ENCODE measurements around the gene C1orf122.

C1orf122 gene

GRCh38 chr1:37825506-37825905 is 17.9 kb downstream of the C1orf122 start:
- H3K9ac ChIP-seq (ENCODE audit: low read depth, low read length), result no peak overlapping the region
- H3K27ac ChIP-seq (ENCODE audit: low read depth, low read length), result no peak overlapping the region
- H3K36me3 ChIP-seq (ENCODE audit: control insufficient read depth, insufficient read depth, low read length), result peaks cover 34% of the 10 kb centered on the region

GRCh38 chr1:37828410-37829074 is 21.0 kb downstream of the C1orf122 start:
- no peaks in the 10 kb centered on the region for H3K4me1 ChIP-seq (ENCODE audit: control insufficient read depth, insufficient read depth, low read length)
- H3K9ac ChIP-seq (ENCODE audit: low read depth, low read length), result no peak overlapping the region
- no peak overlapping the region for H3K27ac ChIP-seq (ENCODE audit: low read depth, low read length)
- peaks cover 31% of the 10 kb centered on the region for H3K36me3 ChIP-seq (ENCODE audit: control insufficient read depth, insufficient read depth, low read length)
- no peak overlapping the region for H3K4me3 ChIP-seq (ENCODE audit: low read depth, low read length)
- no peaks in the 10 kb centered on the region for H3K9me3 ChIP-seq (ENCODE audit: control insufficient read depth, insufficient read depth, low read length)
- no peaks in the 10 kb centered on the region for H3K27me3 ChIP-seq (ENCODE audit: control insufficient read depth, insufficient read depth, low read length)

More at GRCh38 chr1:37825506-37825905, 17.9 kb downstream of the C1orf122 start:
- no peaks in the 10 kb centered on the region for H3K9me3 ChIP-seq (ENCODE audit: control insufficient read depth, insufficient read depth, low read length)
- H3K4me3 ChIP-seq (ENCODE audit: low read depth, low read length), result no peak overlapping the region
- no peaks in the 10 kb centered on the region for H3K27me3 ChIP-seq (ENCODE audit: control insufficient read depth, insufficient read depth, low read length)
- no peaks in the 10 kb centered on the region for H3K4me1 ChIP-seq (ENCODE audit: control insufficient read depth, insufficient read depth, low read length)

GRCh38 chr1:37831109-37831508 is 23.5 kb downstream of the C1orf122 start:
- Histone ChIP-seq H3K9me3 (ENCODE audit: control insufficient read depth, insufficient read depth, low read length) (no peaks in the 10 kb centered on the region), H3K9ac (ENCODE audit: low read depth, low read length) (no peak overlapping the region), H3K27me3 (ENCODE audit: control insufficient read depth, insufficient read depth, low read length) (no peaks in the 10 kb centered on the region), H3K4me1 (ENCODE audit: control insufficient read depth, insufficient read depth, low read length) (no peaks in the 10 kb centered on the region), H3K4me3 (ENCODE audit: low read depth, low read length) (no peak overlapping the region), H3K36me3 (ENCODE audit: control insufficient read depth, insufficient read depth, low read length) (peaks cover 50% of the 10 kb centered on the region), H3K27ac (ENCODE audit: low read depth, low read length) (no peak overlapping the region)

GRCh38 chr1:37831809-37832208 is 24.2 kb downstream of the C1orf122 start:
- no peaks in the 10 kb centered on the region for H3K27me3 ChIP-seq (ENCODE audit: control insufficient read depth, insufficient read depth, low read length)
- no peak overlapping the region for H3K9ac ChIP-seq (ENCODE audit: low read depth, low read length)
- no peaks in the 10 kb centered on the region for H3K4me1 ChIP-seq (ENCODE audit: control insufficient read depth, insufficient read depth, low read length)
- no peaks in the 10 kb centered on the region for H3K9me3 ChIP-seq (ENCODE audit: control insufficient read depth, insufficient read depth, low read length)
- no peak overlapping the region for H3K4me3 ChIP-seq (ENCODE audit: low read depth, low read length)
- H3K36me3 ChIP-seq (ENCODE audit: control insufficient read depth, insufficient read depth, low read length), result peaks cover 56% of the 10 kb centered on the region
- no peak overlapping the region for H3K27ac ChIP-seq (ENCODE audit: low read depth, low read length)

- Histone ChIP-seq H3K9me3 (ENCODE audit: control insufficient read depth, insufficient read depth, low read length) (no peaks in the 10 kb centered on the region), H3K27me3 (ENCODE audit: control insufficient read depth, insufficient read depth, low read length) (no peaks in the 10 kb centered on the region), H3K4me1 (ENCODE audit: control insufficient read depth, insufficient read depth, low read length) (no peaks in the 10 kb centered on the region), H3K9ac (ENCODE audit: low read depth, low read length) (no peak overlapping the region), H3K27ac (ENCODE audit: low read depth, low read length) (no peak overlapping the region), H3K36me3 (ENCODE audit: control insufficient read depth, insufficient read depth, low read length) (peaks cover 78% of the 10 kb centered on the region), H3K4me3 (ENCODE audit: low read depth, low read length) (no peak overlapping the region)
Observed at GRCh38 chr1:37836788-37837187, 29.2 kb downstream of the C1orf122 start.

- Histone ChIP-seq H3K4me1 (ENCODE audit: control insufficient read depth, insufficient read depth, low read length) (no peaks in the 10 kb centered on the region), H3K4me3 (ENCODE audit: low read depth, low read length) (no peak overlapping the region), H3K27ac (ENCODE audit: low read depth, low read length) (no peak overlapping the region), H3K36me3 (ENCODE audit: control insufficient read depth, insufficient read depth, low read length) (peaks cover 54% of the 10 kb centered on the region), H3K27me3 (ENCODE audit: control insufficient read depth, insufficient read depth, low read length) (no peaks in the 10 kb centered on the region), H3K9me3 (ENCODE audit: control insufficient read depth, insufficient read depth, low read length) (no peaks in the 10 kb centered on the region), H3K9ac (ENCODE audit: low read depth, low read length) (no peak overlapping the region)
Observed at GRCh38 chr1:37839676-37840075, 32.1 kb downstream of the C1orf122 start.

- Histone ChIP-seq H3K27me3 (ENCODE audit: control insufficient read depth, insufficient read depth, low read length) (no peaks in the 10 kb centered on the region), H3K36me3 (ENCODE audit: control insufficient read depth, insufficient read depth, low read length) (peaks cover 45% of the 10 kb centered on the region), H3K9ac (ENCODE audit: low read depth, low read length) (no peak overlapping the region)
Observed at GRCh38 chr1:37840711-37841110, 33.1 kb downstream of the C1orf122 start.

GRCh38 chr1:37841652-37842051 is 34.1 kb downstream of the C1orf122 start:
- H3K4me1 ChIP-seq (ENCODE audit: control insufficient read depth, insufficient read depth, low read length), result no peaks in the 10 kb centered on the region
- no peak overlapping the region for H3K4me3 ChIP-seq (ENCODE audit: low read depth, low read length)
- no peak overlapping the region for H3K9ac ChIP-seq (ENCODE audit: low read depth, low read length)
- no peaks in the 10 kb centered on the region for H3K27me3 ChIP-seq (ENCODE audit: control insufficient read depth, insufficient read depth, low read length)
- no peaks in the 10 kb centered on the region for H3K9me3 ChIP-seq (ENCODE audit: control insufficient read depth, insufficient read depth, low read length)
- H3K36me3 ChIP-seq (ENCODE audit: control insufficient read depth, insufficient read depth, low read length), result peaks cover 38% of the 10 kb centered on the region
- H3K27ac ChIP-seq (ENCODE audit: low read depth, low read length), result no peak overlapping the region

More at GRCh38 chr1:37840711-37841110, 33.1 kb downstream of the C1orf122 start:
- Histone ChIP-seq H3K27ac (ENCODE audit: low read depth, low read length) (no peak overlapping the region), H3K9me3 (ENCODE audit: control insufficient read depth, insufficient read depth, low read length) (no peaks in the 10 kb centered on the region), H3K4me1 (ENCODE audit: control insufficient read depth, insufficient read depth, low read length) (no peaks in the 10 kb centered on the region), H3K4me3 (ENCODE audit: low read depth, low read length) (no peak overlapping the region)

- peaks cover 16% of the 10 kb centered on the region for H3K36me3 ChIP-seq (ENCODE audit: control insufficient read depth, insufficient read depth, low read length)
- H3K9ac ChIP-seq (ENCODE audit: low read depth, low read length), result no peak overlapping the region
- no peak overlapping the region for H3K27ac ChIP-seq (ENCODE audit: low read depth, low read length)
- H3K27me3 ChIP-seq (ENCODE audit: control insufficient read depth, insufficient read depth, low read length), result no peaks in the 10 kb centered on the region
- H3K9me3 ChIP-seq (ENCODE audit: control insufficient read depth, insufficient read depth, low read length), result no peaks in the 10 kb centered on the region
- no peak overlapping the region for H3K4me3 ChIP-seq (ENCODE audit: low read depth, low read length)
- H3K4me1 ChIP-seq (ENCODE audit: control insufficient read depth, insufficient read depth, low read length), result no peaks in the 10 kb centered on the region
Observed at GRCh38 chr1:37844536-37844935, 36.9 kb downstream of the C1orf122 start.

- Histone ChIP-seq H3K9me3 (ENCODE audit: control insufficient read depth, insufficient read depth, low read length) (no peaks in the 10 kb centered on the region), H3K27me3 (ENCODE audit: control insufficient read depth, insufficient read depth, low read length) (no peaks in the 10 kb centered on the region), H3K27ac (ENCODE audit: low read depth, low read length) (no peak overlapping the region)
Observed at GRCh38 chr1:37845049-37845646, 37.6 kb downstream of the C1orf122 start.

GRCh38 chr1:37845786-37846185 is 38.2 kb downstream of the C1orf122 start:
- no peaks in the 10 kb centered on the region for H3K27me3 ChIP-seq (ENCODE audit: control insufficient read depth, insufficient read depth, low read length)
- peaks cover 6% of the 10 kb centered on the region; the same call in 1 of the 2 replicates for H3K36me3 ChIP-seq (ENCODE audit: control insufficient read depth, insufficient read depth, low read length)
- H3K4me3 ChIP-seq (ENCODE audit: low read depth, low read length), result no peak overlapping the region
- H3K4me1 ChIP-seq (ENCODE audit: control insufficient read depth, insufficient read depth, low read length), result no peaks in the 10 kb centered on the region
- no peak overlapping the region for H3K27ac ChIP-seq (ENCODE audit: low read depth, low read length)
- H3K9ac ChIP-seq (ENCODE audit: low read depth, low read length), result no peak overlapping the region
- H3K9me3 ChIP-seq (ENCODE audit: control insufficient read depth, insufficient read depth, low read length), result no peaks in the 10 kb centered on the region

More at GRCh38 chr1:37845049-37845646, 37.6 kb downstream of the C1orf122 start:
- Histone ChIP-seq H3K4me3 (ENCODE audit: low read depth, low read length) (no peak overlapping the region), H3K4me1 (ENCODE audit: control insufficient read depth, insufficient read depth, low read length) (no peaks in the 10 kb centered on the region), H3K9ac (ENCODE audit: low read depth, low read length) (no peak overlapping the region), H3K36me3 (ENCODE audit: control insufficient read depth, insufficient read depth, low read length) (peaks cover 9% of the 10 kb centered on the region; the same call in 1 of the 2 replicates)
